Neural progenitor cell (in vitro differentiated cells): ENCODE data around the gene TBC1D30.

Experiments
- CTCF ChIP-seq: fragments of 200-600 bp; sonication (generic); IDR thresholded peaks from 2 replicates; pipeline ENCODE4 v1.5.1; 2017; ENCODE audit warnings: antibody characterized with exemption, mild to moderate bottlenecking
- EZH2 ChIP-seq: fragments of 200-600 bp; sonication (generic); IDR thresholded peaks from 2 replicates; pipeline ENCODE4 v1.6.1; 2017; ENCODE audit warnings: antibody characterized with exemption, mild to moderate bottlenecking, moderate library complexity

- TF ChIP-seq CTCF (no peak), EZH2 (no peak)
These were observed 84.7 kb downstream of the TBC1D30 start for GRCh38 chr12:64909124-64909523.
